Loucy (cell line): ENCODE results near the gene BABAM2.
"Not testable (repeated sequence)": the region's sequence is repeated elsewhere in the genome, so short reads cannot be mapped to it uniquely, and the experiment has no call there.

Source experiments
- H2AFZ ChIP-seq: fragments of 200-600 bp; sonication (generic); 2 replicates; pipeline ENCODE4 v1.6.0; 2016; ENCODE audit warnings: antibody characterized with exemption, mild to moderate bottlenecking, low read length, moderate library complexity
- H3F3A ChIP-seq: fragments of 200-600 bp; 2 replicates; pipeline ENCODE4 v1.6.0; 2016; ENCODE audit warnings: antibody characterized with exemption, low read depth, mild to moderate bottlenecking
- H3K27me3 ChIP-seq: fragments of 200-600 bp; sonication (generic); 2 replicates; pipeline ENCODE4 v1.6.1; 2014; ENCODE audit warnings: low read length, mild to moderate bottlenecking; ENCODE audit not compliant: insufficient read depth, poor library complexity, severe bottlenecking
- H3K36me3 ChIP-seq: fragments of 200-600 bp; sonication (generic); 2 replicates; pipeline ENCODE4 v1.6.1; 2016; ENCODE audit warnings: low read length; ENCODE audit not compliant: insufficient read depth
- H3K4me1 ChIP-seq: fragments of 200-600 bp; sonication (generic); 2 replicates; pipeline ENCODE4 v1.5.1; 2014; ENCODE audit warnings: low read length, mild to moderate bottlenecking; ENCODE audit not compliant: insufficient read depth, poor library complexity, severe bottlenecking
- H3K4me2 ChIP-seq: fragments of 200-600 bp; sonication (generic); 2 replicates; pipeline ENCODE4 v1.6.0; 2014; ENCODE audit warnings: antibody characterized with exemption, low read length, low read depth, mild to moderate bottlenecking; ENCODE audit not compliant: poor library complexity, severe bottlenecking
- H3K4me3 ChIP-seq: fragments of 200-600 bp; sonication (generic); 2 replicates; pipeline ENCODE4 v1.5.1; 2014; ENCODE audit warnings: low read length, mild to moderate bottlenecking, mixed read lengths; ENCODE audit not compliant: poor library complexity, severe bottlenecking
- H3K79me2 ChIP-seq: fragments of 200-600 bp; sonication (generic); 2 replicates; pipeline ENCODE4 v1.6.1; 2014; ENCODE audit warnings: low read length; ENCODE audit not compliant: insufficient read depth
- H3K9ac ChIP-seq: fragments of 200-600 bp; sonication (generic); 2 replicates; pipeline ENCODE4 v1.6.0; 2014; ENCODE audit warnings: mild to moderate bottlenecking, low read depth, low read length, moderate library complexity; ENCODE audit not compliant: poor library complexity, severe bottlenecking
- H3K9me2 ChIP-seq: fragments of 200-600 bp; sonication (generic); replicated peaks from 2 replicates; pipeline ENCODE4 v1.6.1; 2016; ENCODE audit warnings: low read depth, low read length, mixed read lengths
- H3K9me3 ChIP-seq: fragments of 200-600 bp; sonication (generic); 2 replicates; pipeline ENCODE4 v1.6.1; 2014; ENCODE audit warnings: mild to moderate bottlenecking, antibody characterized with exemption, low read length, low read depth; ENCODE audit not compliant: insufficient read depth
- H4K20me1 ChIP-seq: fragments of 200-600 bp; sonication (generic); 2 replicates; pipeline ENCODE4 v1.6.0; 2014; ENCODE audit warnings: antibody characterized with exemption, low read length, mild to moderate bottlenecking; ENCODE audit not compliant: insufficient read depth, poor library complexity, severe bottlenecking
- EZH2phosphoT487 ChIP-seq: fragments of 200-600 bp; IDR thresholded peaks from 2 replicates; pipeline ENCODE4 v1.6.1; 2018; ENCODE audit warnings: antibody characterized with exemption, mild to moderate bottlenecking, moderate library complexity, borderline replicate concordance
- TF ChIP-seq, protein P1 (sequence below): fragments of 200-600 bp; sonication (generic); conservative IDR thresholded peaks from 2 replicates; pipeline ENCODE4 v1.5.1; 2014; ENCODE audit warnings: mild to moderate bottlenecking, antibody characterized with exemption, low read length

The BABAM2 gene

GRCh38 chr2:28011322-28011737 is 120.8 kb downstream of the BABAM2 start:
- TF ChIP-seq EZH2phosphoT487: no peak
- TF ChIP-seq, protein P1, sequence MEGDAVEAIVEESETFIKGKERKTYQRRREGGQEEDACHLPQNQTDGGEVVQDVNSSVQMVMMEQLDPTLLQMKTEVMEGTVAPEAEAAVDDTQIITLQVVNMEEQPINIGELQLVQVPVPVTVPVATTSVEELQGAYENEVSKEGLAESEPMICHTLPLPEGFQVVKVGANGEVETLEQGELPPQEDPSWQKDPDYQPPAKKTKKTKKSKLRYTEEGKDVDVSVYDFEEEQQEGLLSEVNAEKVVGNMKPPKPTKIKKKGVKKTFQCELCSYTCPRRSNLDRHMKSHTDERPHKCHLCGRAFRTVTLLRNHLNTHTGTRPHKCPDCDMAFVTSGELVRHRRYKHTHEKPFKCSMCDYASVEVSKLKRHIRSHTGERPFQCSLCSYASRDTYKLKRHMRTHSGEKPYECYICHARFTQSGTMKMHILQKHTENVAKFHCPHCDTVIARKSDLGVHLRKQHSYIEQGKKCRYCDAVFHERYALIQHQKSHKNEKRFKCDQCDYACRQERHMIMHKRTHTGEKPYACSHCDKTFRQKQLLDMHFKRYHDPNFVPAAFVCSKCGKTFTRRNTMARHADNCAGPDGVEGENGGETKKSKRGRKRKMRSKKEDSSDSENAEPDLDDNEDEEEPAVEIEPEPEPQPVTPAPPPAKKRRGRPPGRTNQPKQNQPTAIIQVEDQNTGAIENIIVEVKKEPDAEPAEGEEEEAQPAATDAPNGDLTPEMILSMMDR: no peak
- H4K20me1 ChIP-seq: peaks cover 3% of the 10 kb centered on the region

GRCh38 chr2:28018474-28018873 is 127.9 kb downstream of the BABAM2 start:
- H2AFZ ChIP-seq, H3K9me2 ChIP-seq, H3K9ac ChIP-seq, H3K9me3 ChIP-seq, H3K79me2 ChIP-seq, H3K4me2 ChIP-seq, H4K20me1 ChIP-seq, H3K4me3 ChIP-seq, H3K36me3 ChIP-seq, H3K4me1 ChIP-seq, H3K27me3 ChIP-seq, H3F3A ChIP-seq: not testable (repeated sequence)

More at GRCh38 chr2:28011322-28011737, 120.8 kb downstream of the BABAM2 start:
- H3K9me2 ChIP-seq: no peaks in the 10 kb centered on the region
- H3K4me3 ChIP-seq: no peak overlapping the region
- no peaks in the 10 kb centered on the region for H3K79me2 ChIP-seq
- H3K4me2 ChIP-seq: no peak overlapping the region
- no peaks in the 10 kb centered on the region for H3F3A ChIP-seq
- no peaks in the 10 kb centered on the region for H3K9me3 ChIP-seq
- H3K9ac ChIP-seq: no peak overlapping the region
- H2AFZ ChIP-seq: no peak overlapping the region
- H3K27me3 ChIP-seq: no peaks in the 10 kb centered on the region
- peaks cover under 1% of the 10 kb centered on the region for H3K4me1 ChIP-seq
- no peaks in the 10 kb centered on the region for H3K36me3 ChIP-seq

GRCh38 chr2:28019521-28019920 is 129.0 kb downstream of the BABAM2 start:
- not testable (repeated sequence) for H3F3A ChIP-seq, H3K27me3 ChIP-seq, H4K20me1 ChIP-seq, H3K36me3 ChIP-seq, H3K79me2 ChIP-seq, H3K4me3 ChIP-seq, H3K4me1 ChIP-seq, H3K9me2 ChIP-seq, H3K9ac ChIP-seq, H2AFZ ChIP-seq, H3K4me2 ChIP-seq, H3K9me3 ChIP-seq

DNA sequence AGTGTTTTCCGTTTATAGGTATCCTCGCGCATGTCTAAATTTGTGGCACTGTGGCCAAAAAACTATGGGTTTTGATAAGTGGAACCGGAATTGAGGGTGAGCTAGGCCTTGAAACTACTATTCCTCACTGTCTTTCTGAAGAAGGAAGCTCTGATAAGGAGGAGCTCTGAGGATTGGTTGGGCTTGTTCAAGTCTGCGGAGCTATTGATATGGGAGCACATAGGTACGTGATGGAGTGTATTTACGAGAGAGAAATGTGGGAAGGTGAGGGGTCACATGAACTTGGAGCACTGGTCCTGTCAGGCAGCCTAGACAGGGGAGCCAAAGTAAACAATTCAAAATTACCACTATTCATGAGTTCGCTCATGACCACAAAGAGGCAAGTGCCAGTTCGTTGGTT is 131.4 kb downstream of the BABAM2 start:
- Histone ChIP-seq H4K20me1 (no peaks in the 10 kb centered on the region), H3K36me3 (peaks cover 9% of the 10 kb centered on the region; the same call in 1 of the 2 replicates), H3K27me3 (no peaks in the 10 kb centered on the region), H2AFZ (no peak overlapping the region), H3K9me2 (no peaks in the 10 kb centered on the region), H3K4me2 (no peak overlapping the region), H3K9me3 (no peaks in the 10 kb centered on the region), H3K9ac (no peak overlapping the region), H3F3A (no peaks in the 10 kb centered on the region), H3K4me1 (no peaks in the 10 kb centered on the region), H3K79me2 (no peaks in the 10 kb centered on the region), H3K4me3 (no peak overlapping the region)
- TF ChIP-seq, protein P1: no peak
- TF ChIP-seq EZH2phosphoT487: no peak
